K562 (cell line): ENCODE results near the gene SAMD14. TPM values are rescaled to one million over a fixed set of nuclear protein-coding genes. Genes with fewer than 3 reads are reported as not detected.

Source experiments
- ARID4B ChIP-seq: sonication (generic); formaldehyde crosslinking; IDR thresholded peaks from 2 replicates; pipeline ENCODE4 v1.8.0; 2022; ENCODE audit warnings: mild to moderate bottlenecking, missing genetic modification reagents
- CEBPZ ChIP-seq: fragments of 150-350 bp; IDR thresholded peaks from 2 replicates; pipeline ENCODE4 v1.6.1; 2014; ENCODE audit warnings: low read depth, mild to moderate bottlenecking, low read length, borderline replicate concordance
- E2F5 ChIP-seq: sonication (generic); formaldehyde crosslinking; IDR thresholded peaks from 2 replicates; pipeline ENCODE4 v1.8.0; 2022; ENCODE audit warnings: mild to moderate bottlenecking, missing genetic modification reagents
- ELF4 ChIP-seq: fragments of 450-650 bp; formaldehyde crosslinking; IDR thresholded peaks from 2 replicates; pipeline ENCODE4 v1.4.0; 2022; ENCODE audit warnings: missing genetic modification characterization
- KHSRP ChIP-seq: fragments of 450-650 bp; IDR thresholded peaks from 2 replicates; pipeline ENCODE4 v1.6.1; 2017
- NBN ChIP-seq: fragments of 450-650 bp; IDR thresholded peaks from 2 replicates; pipeline ENCODE4 v1.6.1; 2016; ENCODE audit warnings: low read depth, mild to moderate bottlenecking
- NR2C1 ChIP-seq, 2 experiments: fragments of 450-650 bp; IDR thresholded peaks; 2 replicates each; pipeline ENCODE4 v1.6.1; 2017; ENCODE audit warnings: mild to moderate bottlenecking in 2 of 2, antibody characterized with exemption in 1 of 2, inconsistent platforms in 1 of 2, missing compliant biosample characterization in 1 of 2, missing genetic modification characterization in 1 of 2
- PRMT5 ChIP-seq: sonication (generic); formaldehyde crosslinking; IDR thresholded peaks from 2 replicates; pipeline ENCODE4 v1.5.0; 2020; ENCODE audit warnings: missing genetic modification reagents
- ZNF354B ChIP-seq: fragments of 250-450 bp; sonication (Bioruptor Pico); IDR thresholded peaks from 2 replicates; pipeline ENCODE4 v1.4.0; 2020
- ZNF764 ChIP-seq: fragments of 250-450 bp; sonication (Bioruptor Pico); IDR thresholded peaks from 2 replicates; pipeline ENCODE4 v1.4.0; 2020; ENCODE audit warnings: low read depth, mild to moderate bottlenecking, moderate library complexity
- polyA plus RNA-seq, 8 experiments: library from polyadenylated mRNA; depleted of rRNA in 4 of 8; stranded (reverse) in 5 of 8; unstranded in 3 of 8; fragments of >200 nt; fragmentation: Nextera tagmentation in 2 of 8; fragmentation: Illumina TruSeq in 1 of 8; extraction: Ambion mirVana in 2 of 8; extraction: Trizol in 1 of 8; gene quantifications; 2 replicates each; pipeline versions ENCODE4 v1.2.1 to v1.2.3, GENCODE V29; 2011 to 2014; ENCODE audit warnings: inconsistent platforms in 1 of 8, missing spikeins in 1 of 8
- total RNA-seq, 7 experiments: library from RNA; depleted of rRNA in 6 of 7; stranded (reverse); fragments of >200 nt in 6 of 7; fragmentation: Illumina TruSeq in 2 of 7; extraction: Trizol in 2 of 7; gene quantifications; 2 replicates each; pipeline versions ENCODE4 v1.2.1 to v1.2.3, GENCODE V29; 2011 to 2021; ENCODE audit warnings: low replicate concordance in 1 of 7

The SAMD14 gene
- total and polyA plus RNA-seq, 9 of the 15 experiments (the other 6 are each of a cell fraction or from before 2014, with no cell fraction given): 0.04 to 0.07 TPM; not detected in 7

GRCh38 chr17:50117202-50118051 lies 12.5 kb downstream of the SAMD14 start (continued):
- TF ChIP-seq CEBPZ (no peak), NBN (no peak), ZNF354B (CRISPR knock-in tag) (no peak), ARID4B (CRISPR knock-in tag) (no peak), NR2C1 (IDR thresholded peaks at IDR 0.05) (no peak), NR2C1 (tag; IDR thresholded peaks at IDR 0.05) (no peak), PRMT5 (CRISPR knock-in tag) (no peak), E2F5 (CRISPR knock-in tag) (no peak), KHSRP (no peak), ZNF764 (peak; percentile 87), ELF4 (CRISPR knock-in tag) (no peak)
